ENCODE results near the gene SAMD5.

DNA sequence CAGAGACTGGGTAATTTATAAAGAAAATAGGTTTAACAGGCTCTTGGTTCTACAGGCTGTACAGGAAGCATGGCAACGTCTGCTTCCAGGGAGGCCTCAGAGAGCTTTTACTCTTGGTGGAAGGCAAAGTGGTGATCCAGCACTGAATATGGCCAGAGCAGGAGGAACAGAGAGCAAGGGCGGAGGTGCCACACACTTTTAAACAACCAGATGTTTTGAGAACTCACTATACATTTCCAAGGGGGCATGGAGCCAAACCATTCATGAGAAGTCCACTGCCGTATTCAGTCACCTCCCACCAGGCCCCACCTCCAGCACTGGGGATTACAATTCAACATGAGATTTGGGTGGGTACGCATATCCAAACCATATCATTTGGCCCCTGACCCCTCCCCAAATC is 18.7 kb downstream of the SAMD5 start:
- TF ChIP-seq, protein P1, sequence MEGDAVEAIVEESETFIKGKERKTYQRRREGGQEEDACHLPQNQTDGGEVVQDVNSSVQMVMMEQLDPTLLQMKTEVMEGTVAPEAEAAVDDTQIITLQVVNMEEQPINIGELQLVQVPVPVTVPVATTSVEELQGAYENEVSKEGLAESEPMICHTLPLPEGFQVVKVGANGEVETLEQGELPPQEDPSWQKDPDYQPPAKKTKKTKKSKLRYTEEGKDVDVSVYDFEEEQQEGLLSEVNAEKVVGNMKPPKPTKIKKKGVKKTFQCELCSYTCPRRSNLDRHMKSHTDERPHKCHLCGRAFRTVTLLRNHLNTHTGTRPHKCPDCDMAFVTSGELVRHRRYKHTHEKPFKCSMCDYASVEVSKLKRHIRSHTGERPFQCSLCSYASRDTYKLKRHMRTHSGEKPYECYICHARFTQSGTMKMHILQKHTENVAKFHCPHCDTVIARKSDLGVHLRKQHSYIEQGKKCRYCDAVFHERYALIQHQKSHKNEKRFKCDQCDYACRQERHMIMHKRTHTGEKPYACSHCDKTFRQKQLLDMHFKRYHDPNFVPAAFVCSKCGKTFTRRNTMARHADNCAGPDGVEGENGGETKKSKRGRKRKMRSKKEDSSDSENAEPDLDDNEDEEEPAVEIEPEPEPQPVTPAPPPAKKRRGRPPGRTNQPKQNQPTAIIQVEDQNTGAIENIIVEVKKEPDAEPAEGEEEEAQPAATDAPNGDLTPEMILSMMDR (IDR thresholded peaks at IDR 0.05), result no peak
- no peak for TF ChIP-seq POLR2AphosphoS5 (IDR thresholded peaks at IDR 0.05; ENCODE audit: low read depth, low read length)

Measured in Panc1 (cell line).